ENCODE results near the gene GOLPH3.

GOLPH3 gene

GRCh38 chr5:32163785-32164184 is 10.3 kb downstream of the GOLPH3 start:
- H3K4me1 ChIP-seq (ENCODE audit: insufficient read depth, low read length, poor library complexity, severe bottlenecking), result peaks cover 25% of the 10 kb centered on the region
- TF ChIP-seq CTCF (conservative IDR thresholded peaks at IDR 0.05; ENCODE audit: low read length) (no peak), EZH2phosphoT487 (IDR thresholded peaks at IDR 0.05; ENCODE audit: borderline replicate concordance) (no peak)
- peaks cover 96% of the 10 kb centered on the region for H3K79me2 ChIP-seq (ENCODE audit: insufficient read depth, low read length)
- H3K9me3 ChIP-seq (ENCODE audit: insufficient read depth, low read depth, low read length), result no peaks in the 10 kb centered on the region
- peaks cover 67% of the 10 kb centered on the region for H4K20me1 ChIP-seq (ENCODE audit: insufficient read depth, low read length, poor library complexity, severe bottlenecking)
- no peaks in the 10 kb centered on the region for H3F3A ChIP-seq (ENCODE audit: low read depth)
- no peak overlapping the region for H3K9ac ChIP-seq (ENCODE audit: low read depth, low read length, poor library complexity, severe bottlenecking)
- peak overlapping the region; percentile 41 for H3K4me2 ChIP-seq (ENCODE audit: low read depth, low read length, poor library complexity, severe bottlenecking)
- H3K27me3 ChIP-seq (ENCODE audit: insufficient read depth, low read length, poor library complexity, severe bottlenecking), result no peaks in the 10 kb centered on the region
- H2AFZ ChIP-seq (ENCODE audit: low read length), result no peak overlapping the region
- H3K4me3 ChIP-seq (ENCODE audit: low read length, poor library complexity, severe bottlenecking), result peak overlapping the region; percentile 16
- no peaks in the 10 kb centered on the region for H3K9me2 ChIP-seq (replicated peaks; ENCODE audit: low read depth, low read length)
- peaks cover 17% of the 10 kb centered on the region; the same call in 1 of the 2 replicates for H3K36me3 ChIP-seq (ENCODE audit: insufficient read depth, low read length)

GRCh38 chr5:32163053-32163452 is 11.1 kb downstream of the GOLPH3 start:
- H3F3A ChIP-seq (ENCODE audit: low read depth), result no peaks in the 10 kb centered on the region
- peaks cover 67% of the 10 kb centered on the region for H4K20me1 ChIP-seq (ENCODE audit: insufficient read depth, low read length, poor library complexity, severe bottlenecking)
- H3K4me3 ChIP-seq (ENCODE audit: low read length, poor library complexity, severe bottlenecking), result no peak overlapping the region
- H3K27me3 ChIP-seq (ENCODE audit: insufficient read depth, low read length, poor library complexity, severe bottlenecking), result no peaks in the 10 kb centered on the region
- peaks cover 96% of the 10 kb centered on the region for H3K79me2 ChIP-seq (ENCODE audit: insufficient read depth, low read length)
- H3K4me1 ChIP-seq (ENCODE audit: insufficient read depth, low read length, poor library complexity, severe bottlenecking), result peaks cover 18% of the 10 kb centered on the region
- TF ChIP-seq EZH2phosphoT487 (IDR thresholded peaks at IDR 0.05; ENCODE audit: borderline replicate concordance) (no peak), CTCF (conservative IDR thresholded peaks at IDR 0.05; ENCODE audit: low read length) (no peak)
- no peaks in the 10 kb centered on the region for H3K9me3 ChIP-seq (ENCODE audit: insufficient read depth, low read depth, low read length)
- H3K4me2 ChIP-seq (ENCODE audit: low read depth, low read length, poor library complexity, severe bottlenecking), result no peak overlapping the region
- H3K36me3 ChIP-seq (ENCODE audit: insufficient read depth, low read length), result peaks cover 17% of the 10 kb centered on the region; the same call in 1 of the 2 replicates
- no peak overlapping the region for H2AFZ ChIP-seq (ENCODE audit: low read length)
- H3K9me2 ChIP-seq (replicated peaks; ENCODE audit: low read depth, low read length), result no peaks in the 10 kb centered on the region
- H3K9ac ChIP-seq (ENCODE audit: low read depth, low read length, poor library complexity, severe bottlenecking), result no peak overlapping the region

DNA sequence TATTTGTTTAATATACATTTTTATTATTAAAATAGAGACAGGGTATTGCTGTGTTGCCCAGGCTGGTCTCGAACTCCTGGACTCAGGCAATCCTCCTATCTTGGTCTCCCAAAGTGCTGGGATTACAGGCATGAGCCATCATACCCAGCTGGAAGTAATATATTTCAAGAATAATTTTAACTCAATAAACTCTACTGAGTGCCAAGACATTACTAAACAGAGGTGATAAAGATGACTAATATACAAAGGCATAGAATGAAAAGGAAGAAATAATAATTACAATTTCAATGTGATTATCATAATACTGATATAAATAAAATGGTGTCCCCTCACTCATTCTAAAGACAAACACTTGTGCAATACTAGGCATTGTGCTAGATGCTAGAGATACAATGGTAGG is 13.9 kb downstream of the GOLPH3 start:
- Histone ChIP-seq H3K4me2 (ENCODE audit: low read depth, low read length, poor library complexity, severe bottlenecking) (no peak overlapping the region), H3F3A (ENCODE audit: low read depth) (no peaks in the 10 kb centered on the region), H3K9me3 (ENCODE audit: insufficient read depth, low read depth, low read length) (no peaks in the 10 kb centered on the region), H3K9ac (ENCODE audit: low read depth, low read length, poor library complexity, severe bottlenecking) (no peak overlapping the region), H3K36me3 (ENCODE audit: insufficient read depth, low read length) (peaks cover 8% of the 10 kb centered on the region; the same call in 1 of the 2 replicates), H2AFZ (ENCODE audit: low read length) (no peak overlapping the region), H4K20me1 (ENCODE audit: insufficient read depth, low read length, poor library complexity, severe bottlenecking) (peaks cover 64% of the 10 kb centered on the region), H3K9me2 (replicated peaks; ENCODE audit: low read depth, low read length) (no peaks in the 10 kb centered on the region), H3K4me1 (ENCODE audit: insufficient read depth, low read length, poor library complexity, severe bottlenecking) (peaks cover 5% of the 10 kb centered on the region), H3K4me3 (ENCODE audit: low read length, poor library complexity, severe bottlenecking) (no peak overlapping the region), H3K79me2 (ENCODE audit: insufficient read depth, low read length) (peaks cover 93% of the 10 kb centered on the region), H3K27me3 (ENCODE audit: insufficient read depth, low read length, poor library complexity, severe bottlenecking) (no peaks in the 10 kb centered on the region)
- no peak for TF ChIP-seq CTCF (conservative IDR thresholded peaks at IDR 0.05; ENCODE audit: low read length)
- no peak for TF ChIP-seq EZH2phosphoT487 (IDR thresholded peaks at IDR 0.05; ENCODE audit: borderline replicate concordance)

Measured in Loucy (cell line).